Amniotic epithelial cell (primary cell): Measurements from ENCODE around the gene ZNF528.

Source experiments
- DNase-seq: peaks from one replicate; pipeline ENCODE4 v3.0.0-alpha.2; 2010; ENCODE audit warnings: low read depth

The ZNF528 gene

DNA sequence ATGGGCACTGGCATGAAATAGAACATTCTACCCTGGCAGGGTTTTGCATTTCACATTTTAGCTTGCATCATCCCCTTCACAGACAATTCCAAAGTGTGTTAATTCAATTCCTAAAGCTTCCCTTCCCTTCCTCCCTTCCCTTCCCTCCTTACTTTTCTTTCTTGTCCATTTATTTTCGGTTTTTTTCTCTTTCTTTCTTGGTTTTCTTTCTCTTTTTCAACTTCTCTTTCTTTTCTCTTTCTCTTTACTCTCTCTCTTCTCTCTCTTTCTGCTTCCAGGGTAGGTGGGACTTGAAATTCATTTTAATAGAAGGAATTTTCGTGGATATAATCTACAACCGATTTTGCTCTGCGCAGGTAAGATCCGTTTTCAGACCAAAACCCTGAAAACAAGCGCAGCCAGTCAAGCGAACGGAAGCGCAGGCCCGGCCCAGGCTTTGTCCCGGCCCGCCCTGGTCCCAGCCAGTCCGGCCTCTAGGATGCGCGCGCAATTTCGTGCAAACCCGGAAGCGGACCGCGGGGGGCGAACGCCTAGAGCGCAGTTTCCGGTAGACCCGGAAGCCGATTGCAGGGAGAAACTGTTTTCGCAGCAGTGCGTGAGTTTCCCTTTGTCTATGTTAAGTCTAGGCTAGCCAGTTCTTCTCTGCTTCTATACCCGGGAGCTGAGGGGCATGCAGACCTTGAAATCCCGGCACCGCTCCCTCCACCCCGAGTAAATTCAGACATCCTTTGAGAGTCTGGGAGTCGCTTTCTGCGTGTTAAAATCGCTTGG, at the start of gene ZNF528:
ZNF528 (plus strand) TSS at position 540 of the 771 bp plus-strand sequence. CDS start 4,165 bp downstream, outside the sequence.
- DNase-seq: peak; percentile 90

DNA sequence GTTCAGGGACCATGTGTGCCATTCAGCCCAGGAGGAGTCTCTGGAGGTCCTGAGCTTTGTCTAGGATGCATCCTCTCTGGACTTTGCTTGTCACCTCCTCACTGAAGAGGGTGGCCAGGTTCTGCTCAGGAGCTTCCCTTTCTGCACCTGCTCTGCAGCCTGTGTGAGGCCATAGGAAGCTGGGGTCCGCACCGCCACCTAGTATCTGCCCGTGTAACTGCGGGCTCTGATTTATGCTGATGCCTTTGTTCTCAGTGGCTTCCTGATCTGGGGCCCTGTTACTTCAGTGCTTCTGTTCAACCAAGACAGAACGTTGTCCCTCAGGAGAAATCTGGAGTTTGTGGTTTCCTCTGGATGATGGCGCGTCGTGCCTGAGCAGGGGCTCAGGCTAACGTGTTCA, 46.1 kb upstream of the ZNF528 start:
- no peak for DNase-seq

DNA sequence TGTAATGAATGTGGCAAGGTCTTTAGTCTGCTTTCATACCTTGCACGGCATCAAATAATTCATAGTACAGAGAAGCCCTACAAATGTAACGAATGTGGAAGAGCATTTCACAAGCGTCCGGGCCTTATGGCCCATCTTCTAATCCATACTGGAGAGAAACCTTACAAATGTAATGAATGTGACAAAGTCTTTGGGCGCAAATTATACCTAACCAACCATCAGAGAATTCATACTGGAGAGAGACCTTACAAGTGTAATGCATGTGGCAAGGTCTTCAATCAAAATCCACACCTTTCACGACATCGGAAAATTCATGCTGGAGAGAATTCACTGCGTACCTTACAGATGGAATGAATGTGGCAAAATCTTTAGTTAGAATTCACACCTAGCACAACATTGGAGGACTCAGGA, 31.2 kb upstream of the ZNF528 start:
- no peak for DNase-seq

DNA sequence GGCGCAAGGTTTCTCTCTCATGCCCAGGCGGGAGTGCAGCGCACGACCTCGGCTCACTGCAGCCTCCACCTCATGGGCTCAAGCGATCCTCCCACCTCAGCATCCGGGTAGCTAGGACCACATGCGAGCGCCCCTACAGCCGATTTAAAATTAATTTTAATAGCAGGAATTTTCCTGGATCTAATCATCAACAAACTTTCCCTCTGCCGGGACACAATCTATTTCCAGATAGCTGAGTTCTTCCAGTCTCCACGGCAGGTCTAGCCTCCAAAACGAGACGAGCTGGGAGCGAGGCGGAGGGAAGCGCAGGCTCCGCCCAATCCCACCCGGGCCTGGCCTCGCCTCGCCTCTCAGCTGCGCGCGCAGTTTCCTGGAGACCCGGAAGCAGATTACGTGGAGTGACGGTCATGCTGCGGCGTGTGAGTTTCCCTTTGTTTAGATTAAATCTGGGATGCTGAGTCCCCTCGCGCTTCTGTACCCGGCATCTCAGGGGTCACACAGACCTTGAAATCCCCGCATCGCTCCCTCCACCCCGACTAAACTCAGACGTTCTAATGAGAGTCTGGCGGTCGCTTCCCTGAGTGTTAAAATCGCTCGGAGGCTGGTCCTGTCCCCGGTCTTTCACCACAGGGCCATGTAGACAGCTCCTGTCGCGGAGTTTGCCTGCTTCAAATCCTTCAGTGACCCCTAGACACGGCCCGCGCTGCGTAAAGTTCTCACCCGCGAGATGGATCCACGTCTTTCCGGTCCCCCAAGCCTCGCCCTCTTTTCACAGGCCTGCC, 27.9 kb upstream of the ZNF528 start, which contains the start of gene ZNF880:
ZNF880 (plus strand) TSS at position 365 of the 782 bp plus-strand sequence; CDS start at position 408, 43 bp downstream.
- peak; percentile 85 for DNase-seq

DNA sequence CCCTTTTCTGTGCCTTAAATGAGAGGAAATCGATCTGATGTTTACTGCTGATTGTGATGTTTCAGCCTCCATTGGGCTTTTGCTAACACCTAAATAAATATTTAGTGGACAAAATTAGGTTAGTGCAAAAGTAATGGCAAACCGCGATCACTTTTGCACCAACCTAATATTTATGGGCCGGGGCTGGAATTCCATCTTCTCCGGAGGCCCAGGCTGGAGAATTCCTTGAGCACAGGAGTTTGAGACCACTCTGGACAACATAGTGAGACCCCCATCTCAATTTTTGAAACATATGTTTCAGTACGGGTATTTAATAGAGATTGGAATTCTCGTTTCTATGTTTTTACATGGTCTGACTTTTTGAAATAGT, 27.3 kb upstream of the ZNF528 start:
- DNase-seq: no peak

DNA sequence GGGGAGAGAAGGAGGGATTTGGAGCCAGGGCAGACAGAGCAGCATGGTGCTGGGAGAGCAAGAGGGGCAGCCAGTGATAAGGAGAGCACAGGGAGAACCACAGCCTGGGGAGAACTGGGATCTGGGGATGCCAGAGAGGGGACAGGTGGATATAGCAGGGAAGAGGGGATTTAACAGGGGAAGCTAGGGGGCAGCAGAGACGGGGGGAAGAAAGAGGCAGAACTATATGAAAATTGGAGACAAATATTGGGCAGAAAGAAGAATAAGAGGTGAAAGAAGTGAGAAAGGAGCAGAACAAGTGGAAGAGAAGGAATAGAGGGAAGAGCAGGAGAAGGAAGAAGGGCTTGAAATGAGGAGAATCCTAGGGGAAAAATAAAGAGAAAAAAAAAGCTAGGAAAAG, 6.5 kb upstream of the ZNF528 start:
- no peak for DNase-seq

DNA sequence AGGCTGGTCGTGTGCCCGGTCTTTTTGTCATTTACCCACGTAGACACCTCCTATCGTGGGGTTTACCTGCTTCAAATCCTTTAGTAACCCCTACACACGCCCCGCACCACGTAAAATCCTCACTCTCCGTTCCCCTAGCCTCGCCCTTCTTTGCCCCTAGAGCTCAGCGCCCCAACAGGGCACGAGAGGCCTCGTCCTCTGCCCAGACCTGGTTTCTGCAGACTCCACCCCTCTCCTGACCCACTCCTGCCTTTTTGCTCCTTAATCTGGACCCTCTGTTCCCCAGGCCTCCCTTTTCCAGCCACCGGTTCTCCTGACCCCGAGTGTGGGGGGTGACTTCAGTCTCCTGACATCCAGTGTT, 412 bp downstream of the ZNF528 start:
- peak; percentile 14 for DNase-seq

DNA sequence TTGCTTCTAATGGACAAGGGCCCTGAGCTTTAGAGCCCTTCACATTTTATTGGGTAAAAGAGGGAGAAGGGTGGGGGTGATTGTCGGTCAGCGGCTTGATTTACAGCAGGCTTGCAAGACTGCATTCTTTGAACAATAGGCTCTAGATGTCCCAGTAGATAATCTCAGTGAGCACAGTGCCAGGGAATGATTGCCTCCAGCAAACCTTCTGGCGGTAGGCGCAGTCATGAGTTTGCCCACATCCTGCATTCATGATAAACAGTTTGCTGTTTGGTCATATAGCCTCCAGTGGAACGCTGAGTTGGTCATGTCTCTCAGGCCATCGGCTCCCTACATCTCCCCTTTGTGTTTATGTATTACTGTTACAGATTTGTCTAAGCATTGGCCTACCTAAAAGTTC, 12.6 kb downstream of the ZNF528 start:
- no peak for DNase-seq

DNA sequence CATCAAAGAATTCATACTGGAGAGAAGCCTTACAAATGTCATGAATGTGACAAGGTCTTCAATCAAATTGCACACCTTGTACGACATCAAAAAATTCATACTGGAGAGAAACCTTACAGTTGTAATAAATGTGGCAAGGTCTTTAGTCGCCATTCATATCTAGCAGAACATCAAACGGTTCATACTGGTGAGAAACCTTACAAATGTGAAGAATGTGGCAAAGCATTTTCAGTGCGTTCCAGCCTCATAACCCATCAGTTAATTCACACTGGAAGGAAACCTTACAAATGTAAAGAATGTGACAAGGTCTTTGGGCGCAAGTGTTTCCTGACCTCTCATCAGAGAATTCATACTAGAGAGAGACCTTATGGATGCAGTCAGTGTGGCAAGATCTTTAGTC, 18.1 kb downstream of the ZNF528 start:
- no peak for DNase-seq

DNA sequence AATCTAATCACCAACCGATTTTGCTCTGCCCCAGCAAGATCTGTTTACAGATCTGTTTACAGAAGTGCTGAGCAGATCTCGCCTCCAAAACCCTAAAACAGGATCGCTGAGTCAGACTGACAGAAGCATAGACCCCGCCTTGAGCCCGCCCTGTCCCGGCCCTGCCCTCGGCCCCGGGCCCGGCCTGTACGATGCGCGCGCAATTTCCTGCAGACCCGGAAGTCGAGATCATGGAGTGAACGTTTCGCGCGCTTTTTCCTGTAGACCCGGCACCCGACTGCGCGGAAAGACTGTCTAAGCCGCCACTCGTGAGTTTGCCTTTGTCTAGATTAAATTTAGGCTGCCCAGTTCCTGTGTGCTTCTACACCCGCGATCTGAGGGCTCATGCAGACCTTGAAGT, 31.3 kb downstream of the ZNF528 start, which contains the start of gene ZNF534:
ZNF534 (plus strand) TSS at position 212 of the 400 bp plus-strand sequence. CDS start 2,327 bp downstream, outside the sequence.
- DNase-seq: no peak

DNA sequence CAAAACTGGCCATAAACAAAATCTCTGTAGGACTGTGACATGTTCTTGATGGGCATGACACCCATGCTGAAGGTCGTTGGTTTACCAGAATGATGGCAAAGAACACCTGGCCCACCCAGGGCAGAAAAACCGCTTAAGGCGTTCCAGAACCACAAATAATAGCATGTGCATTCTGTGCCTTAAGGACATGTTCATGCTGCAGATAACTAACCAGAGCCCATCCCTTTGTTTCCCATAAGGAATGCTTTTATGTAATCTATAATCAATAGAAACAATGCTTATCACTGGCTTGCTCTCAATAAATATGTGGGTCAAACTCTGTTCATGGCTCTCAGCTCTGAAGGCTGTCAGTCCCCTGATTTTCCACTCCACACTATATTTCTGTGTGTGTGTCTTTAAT, 44.5 kb downstream of the ZNF528 start:
- no peak for DNase-seq

DNA sequence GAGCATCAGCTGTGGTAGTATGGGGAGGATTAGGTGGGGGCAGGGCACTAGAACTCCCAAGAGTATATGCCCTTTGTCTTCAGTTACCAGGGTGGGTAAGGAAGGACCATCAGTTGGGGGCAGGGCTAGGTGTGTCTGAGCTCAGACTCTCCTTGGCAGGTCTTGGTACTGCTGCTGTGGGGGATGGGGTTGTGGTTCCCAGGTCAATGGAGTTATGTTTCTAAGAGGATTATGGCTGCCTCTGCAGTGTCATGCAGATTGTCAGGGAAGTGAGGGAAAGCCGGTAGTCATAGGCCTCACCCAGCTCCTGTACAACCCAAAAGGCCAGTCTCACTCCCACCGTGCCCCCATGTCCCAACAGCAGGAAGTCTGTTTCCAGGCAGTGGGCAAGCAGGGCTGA, 46.9 kb downstream of the ZNF528 start:
- DNase-seq: no peak

DNA sequence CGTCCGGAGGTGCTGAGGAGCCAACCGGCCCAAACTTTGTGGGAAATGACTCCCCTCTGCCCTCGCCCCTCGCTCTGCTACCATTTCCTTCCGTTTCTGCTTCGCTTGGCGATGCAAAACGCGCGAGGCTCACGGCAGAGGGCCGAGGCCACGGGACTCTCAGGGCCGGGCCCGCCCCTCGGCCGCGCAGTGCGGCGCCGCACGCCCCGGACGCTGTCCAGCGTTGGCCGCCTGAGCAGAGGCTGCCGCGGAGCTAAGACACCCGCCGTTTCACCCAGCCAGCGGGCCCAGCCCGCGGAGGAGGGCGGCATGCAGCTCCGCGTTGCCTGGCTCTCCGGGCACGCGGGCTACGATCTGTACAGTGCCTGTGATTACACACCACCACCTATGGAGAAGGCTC, 53.6 kb downstream of the ZNF528 start:
- DNase-seq: no peak

DNA sequence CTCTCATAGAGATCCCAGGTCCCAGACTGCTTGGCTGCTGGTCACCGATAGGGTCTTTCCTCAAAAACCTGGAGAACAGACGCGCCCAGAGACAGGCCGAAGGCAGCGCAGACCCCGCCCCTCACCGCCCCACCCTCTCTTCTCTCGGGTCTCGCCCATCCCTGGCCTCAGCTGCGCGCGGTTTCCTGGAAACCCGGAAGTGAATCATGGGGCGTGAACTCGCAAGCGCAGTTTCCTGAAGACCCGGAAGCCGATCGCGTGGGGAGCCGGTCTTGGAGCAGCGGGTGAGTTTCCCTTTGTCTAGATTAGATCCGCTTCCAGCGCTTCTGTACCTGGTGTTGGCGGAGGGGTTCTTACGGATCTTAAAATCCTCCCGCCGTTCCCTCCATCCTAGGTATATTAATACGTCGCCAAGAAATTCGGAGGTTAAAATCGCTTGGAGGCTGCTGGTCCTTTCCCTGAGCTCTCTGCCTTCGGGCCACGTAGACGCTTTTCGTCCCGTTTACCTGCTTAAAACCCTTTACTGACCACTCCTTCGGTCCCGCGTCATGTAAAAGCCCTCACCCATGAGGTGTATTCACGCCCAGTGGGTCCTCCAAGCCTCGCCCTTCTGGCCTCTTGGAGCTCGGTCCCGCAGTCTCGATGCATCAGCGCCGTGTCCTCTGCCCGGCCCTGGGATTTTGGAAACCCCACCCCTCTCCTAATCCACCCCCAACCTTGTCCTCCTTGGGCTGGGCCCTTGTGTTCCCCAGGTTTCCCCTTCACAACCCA, 55.9 kb downstream of the ZNF528 start, which contains the start of gene ZNF578:
ZNF578 (plus strand) TSS at position 230 of the 771 bp plus-strand sequence. CDS start 48,293 bp downstream, outside the sequence.
- DNase-seq: peak; percentile 85

DNA sequence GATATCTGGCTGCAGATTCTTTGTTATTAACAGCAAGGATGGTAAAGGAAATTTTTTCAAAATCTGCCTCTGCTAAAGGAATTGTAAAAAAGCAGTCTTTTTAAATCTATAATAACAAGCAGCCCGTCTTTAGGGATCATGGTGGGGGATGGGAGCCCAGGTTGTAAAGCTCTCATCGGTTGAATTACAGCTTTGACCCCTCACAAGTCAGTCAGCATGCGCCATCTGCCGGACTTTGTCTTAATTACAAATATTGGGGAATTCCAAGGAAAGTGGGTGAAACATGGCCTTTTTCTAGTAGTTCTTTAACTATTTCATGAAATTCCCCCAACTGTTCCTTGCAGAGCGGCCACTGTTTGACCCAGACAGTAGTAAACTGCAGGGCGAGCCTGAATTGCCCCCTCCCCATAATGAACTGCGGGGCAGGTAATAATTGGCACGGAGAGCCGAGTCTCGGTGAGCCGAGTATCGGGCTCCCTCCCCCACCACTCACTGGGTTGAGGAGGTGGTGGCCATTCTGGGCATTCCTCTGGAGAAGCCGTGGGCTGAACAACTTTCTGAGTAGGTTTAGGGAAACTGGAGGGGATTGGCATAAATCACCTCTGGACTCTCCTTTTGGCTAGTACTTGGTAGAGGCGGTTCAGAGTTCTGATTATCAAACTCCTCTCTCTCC, 67.3 kb downstream of the ZNF528 start:
- no peak for DNase-seq
